Activated CD4-positive, alpha-beta memory T cell treated with anti-CD3 and anti-CD28 coated beads for 36 hours (primary cell): ENCODE measurements around the gene FTCDNL1. TPM values are rescaled to one million over a fixed set of nuclear protein-coding genes. Genes with fewer than 3 reads are reported as not detected.

Experiments
- CTCF ChIA-PET: fragments of 350-600 bp; sonication (Branson Sonifier 250); formaldehyde crosslinking; loops from one replicate; lab custom pipeline; 2021; ENCODE audit warnings: antibody characterized with exemption, inconsistent platforms; lab: Charles Lee
- POLR2A ChIA-PET: fragments of 350-600 bp; sonication (Branson Sonifier 250); formaldehyde crosslinking; loops from one replicate; lab custom pipeline; 2021; ENCODE audit warnings: antibody characterized with exemption; lab: Charles Lee
- DNase-seq: peaks from one replicate; pipeline ENCODE4 v3.0.0-alpha.2; 2020
- H3K27ac Mint-ChIP-seq: one replicate; pipeline ENCODE4 v1.8.0; 2021; ENCODE audit warnings: mixed read lengths
- H3K27me3 Mint-ChIP-seq: one replicate; pipeline ENCODE4 v1.8.0; 2021; ENCODE audit warnings: mixed read lengths
- H3K36me3 Mint-ChIP-seq: one replicate; pipeline ENCODE4 v1.8.0; 2021; ENCODE audit warnings: mixed read lengths
- H3K4me1 Mint-ChIP-seq: one replicate; pipeline ENCODE4 v1.8.0; 2021; ENCODE audit warnings: low read depth, mixed read lengths
- H3K4me3 Mint-ChIP-seq: one replicate; pipeline ENCODE4 v1.8.0; 2021; ENCODE audit warnings: mild to moderate bottlenecking, mixed read lengths
- H3K9me3 Mint-ChIP-seq: one replicate; pipeline ENCODE4 v1.8.0; 2021; ENCODE audit warnings: mixed read lengths
- intact Hi-C: fragments of 100-400 bp; cut with micrococcal nuclease; formaldehyde crosslinking; loops from one replicate; pipeline ENCODE4 v1.15.1; 2023
- total RNA-seq, 2 experiments: library from RNA; stranded (reverse); gene quantifications; one replicate each; pipeline ENCODE4 v1.2.3, GENCODE V29; 2021

The FTCDNL1 gene
- 1 to 10 TPM; 2.9 to 3.3 TPM for total RNA-seq

- Mint-ChIP-seq H3K4me1 (peaks cover 4% of the 10 kb centered on the region), H3K27ac (peak within 1 kb of the TSS; percentile 79), H3K36me3 (no peaks in the 10 kb centered on the region), H3K27me3 (no peaks in the 10 kb centered on the region), H3K4me3 (peak within 1 kb of the TSS; percentile 92), H3K9me3 (no peaks in the 10 kb centered on the region)
- CTCF ChIA-PET: interaction anchor here (1.2 to 1.3 kb wide), 2 partner anchors 10 to 23 kb away, joined by 3 to 6 read pairs; no protein-coding TSS in a partner anchor
- intact Hi-C loops: loop anchor here (1.0 to 5.0 kb wide), 2 partner anchors 60 to 91 kb away; partner anchors contain the start of gene C2orf69
- POLR2A ChIA-PET: interaction anchor here (1.1 kb wide), 1 partner anchor 60 kb away, joined by 3 read pairs; no protein-coding TSS in a partner anchor
- DNase-seq: peak; percentile 78
These were observed at the start of gene FTCDNL1 for GRCh38 chr2:199850718-199851500. TSS of gene FTCDNL1 (minus strand) at chr2:199851192. CDS start at chr2:199848962, 2,230 bp downstream.

- no peaks in the 10 kb centered on the region for H3K4me1 Mint-ChIP-seq
- CTCF ChIA-PET: no interaction called here
These were observed 45.6 kb upstream of the FTCDNL1 start for GRCh38 chr2:199896617-199897016.

GRCh38 chr2:199895406-199895805 is 44.4 kb upstream of the FTCDNL1 start:
- ChIA-PET POLR2A (no interaction called here), CTCF (no interaction called here)
- intact Hi-C loops: no loop called here
- H3K4me3 Mint-ChIP-seq: no peak overlapping the region
- H3K36me3 Mint-ChIP-seq: no peaks in the 10 kb centered on the region
- no peaks in the 10 kb centered on the region for H3K9me3 Mint-ChIP-seq
- no peaks in the 10 kb centered on the region for H3K27me3 Mint-ChIP-seq
- no peak for DNase-seq
- H3K27ac Mint-ChIP-seq: no peak overlapping the region
- no peaks in the 10 kb centered on the region for H3K4me1 Mint-ChIP-seq

More at GRCh38 chr2:199896617-199897016, 45.6 kb upstream of the FTCDNL1 start:
- DNase-seq: no peak
- POLR2A ChIA-PET: no interaction called here
- Mint-ChIP-seq H3K4me3 (no peak overlapping the region), H3K27ac (no peak overlapping the region), H3K27me3 (no peaks in the 10 kb centered on the region), H3K36me3 (no peaks in the 10 kb centered on the region), H3K9me3 (no peaks in the 10 kb centered on the region)
- intact Hi-C loops: no loop called here

GRCh38 chr2:199883474-199884212 is 32.7 kb upstream of the FTCDNL1 start:
- H3K27ac Mint-ChIP-seq: no peak overlapping the region
- no peak for DNase-seq
- CTCF ChIA-PET: no interaction called here

GRCh38 chr2:199882667-199883066 is 31.7 kb upstream of the FTCDNL1 start:
- Mint-ChIP-seq H3K4me3 (no peak overlapping the region), H3K9me3 (peaks cover 10% of the 10 kb centered on the region), H3K36me3 (peaks cover 4% of the 10 kb centered on the region), H3K27me3 (peaks cover 20% of the 10 kb centered on the region), H3K4me1 (no peaks in the 10 kb centered on the region), H3K27ac (no peak overlapping the region)
- no peak for DNase-seq
- intact Hi-C loops: no loop called here
- ChIA-PET POLR2A (no interaction called here), CTCF (no interaction called here)

More at GRCh38 chr2:199883474-199884212, 32.7 kb upstream of the FTCDNL1 start:
- peaks cover 4% of the 10 kb centered on the region for H3K36me3 Mint-ChIP-seq
- peaks cover 20% of the 10 kb centered on the region for H3K27me3 Mint-ChIP-seq
- intact Hi-C loops: no loop called here
- POLR2A ChIA-PET: no interaction called here
- H3K4me1 Mint-ChIP-seq: no peaks in the 10 kb centered on the region
- H3K4me3 Mint-ChIP-seq: no peak overlapping the region
- peaks cover 10% of the 10 kb centered on the region for H3K9me3 Mint-ChIP-seq

- Mint-ChIP-seq H3K9me3 (peaks cover 14% of the 10 kb centered on the region), H3K4me1 (no peaks in the 10 kb centered on the region), H3K27ac (no peak overlapping the region), H3K27me3 (peaks cover 22% of the 10 kb centered on the region), H3K4me3 (no peak overlapping the region), H3K36me3 (peaks cover 6% of the 10 kb centered on the region)
- DNase-seq: no peak
- intact Hi-C loops: no loop called here
- ChIA-PET CTCF (no interaction called here), POLR2A (no interaction called here)
These were observed 24.4 kb upstream of the FTCDNL1 start for GRCh38 chr2:199875400-199875799.

GRCh38 chr2:199874209-199874608 is 23.2 kb upstream of the FTCDNL1 start:
- ChIA-PET POLR2A (no interaction called here), CTCF (no interaction called here)
- Mint-ChIP-seq H3K9me3 (peaks cover 14% of the 10 kb centered on the region), H3K4me1 (no peaks in the 10 kb centered on the region), H3K27ac (no peak overlapping the region), H3K4me3 (no peak overlapping the region), H3K27me3 (peaks cover 20% of the 10 kb centered on the region), H3K36me3 (peaks cover 6% of the 10 kb centered on the region)
- intact Hi-C loops: no loop called here
- DNase-seq: no peak

GRCh38 chr2:199870581-199870980 is 19.6 kb upstream of the FTCDNL1 start:
- peaks cover 20% of the 10 kb centered on the region for H3K27me3 Mint-ChIP-seq
- no peaks in the 10 kb centered on the region for H3K4me1 Mint-ChIP-seq
- H3K36me3 Mint-ChIP-seq: peaks cover 6% of the 10 kb centered on the region
- ChIA-PET CTCF (no interaction called here), POLR2A (no interaction called here)
- no peak overlapping the region for H3K27ac Mint-ChIP-seq
- H3K9me3 Mint-ChIP-seq: peaks cover 14% of the 10 kb centered on the region
- no peak overlapping the region for H3K4me3 Mint-ChIP-seq
- no peak for DNase-seq
- intact Hi-C loops: no loop called here

GRCh38 chr2:199869653-199870052 is 18.7 kb upstream of the FTCDNL1 start:
- H3K27me3 Mint-ChIP-seq: peaks cover 14% of the 10 kb centered on the region
- no peak overlapping the region for H3K27ac Mint-ChIP-seq
- H3K4me1 Mint-ChIP-seq: no peaks in the 10 kb centered on the region
- CTCF ChIA-PET: no interaction called here
- POLR2A ChIA-PET: no interaction called here
- intact Hi-C loops: no loop called here
- H3K9me3 Mint-ChIP-seq: peaks cover 10% of the 10 kb centered on the region
- peaks cover 6% of the 10 kb centered on the region for H3K36me3 Mint-ChIP-seq
- DNase-seq: no peak
- no peak overlapping the region for H3K4me3 Mint-ChIP-seq

- Mint-ChIP-seq H3K27ac (no peak overlapping the region), H3K27me3 (peaks cover 11% of the 10 kb centered on the region), H3K9me3 (peaks cover 5% of the 10 kb centered on the region), H3K36me3 (peaks cover 3% of the 10 kb centered on the region), H3K4me3 (no peak overlapping the region), H3K4me1 (no peaks in the 10 kb centered on the region)
- CTCF ChIA-PET: no interaction called here
- POLR2A ChIA-PET: no interaction called here
- intact Hi-C loops: no loop called here
- no peak for DNase-seq
These were observed 18.2 kb upstream of the FTCDNL1 start for GRCh38 chr2:199869227-199869541.

- no peaks in the 10 kb centered on the region for H3K4me1 Mint-ChIP-seq
- CTCF ChIA-PET: no interaction called here
- peaks cover 6% of the 10 kb centered on the region for H3K27me3 Mint-ChIP-seq
- intact Hi-C loops: no loop called here
- no peak overlapping the region for H3K27ac Mint-ChIP-seq
- POLR2A ChIA-PET: no interaction called here
- no peaks in the 10 kb centered on the region for H3K9me3 Mint-ChIP-seq
- no peak for DNase-seq
- H3K36me3 Mint-ChIP-seq: no peaks in the 10 kb centered on the region
- H3K4me3 Mint-ChIP-seq: no peak overlapping the region
These were observed 17.6 kb upstream of the FTCDNL1 start for GRCh38 chr2:199868431-199869226.

- POLR2A ChIA-PET: no interaction called here
- Mint-ChIP-seq H3K4me3 (no peak overlapping the region), H3K27me3 (peaks cover 5% of the 10 kb centered on the region), H3K36me3 (no peaks in the 10 kb centered on the region), H3K4me1 (no peaks in the 10 kb centered on the region), H3K27ac (no peak overlapping the region), H3K9me3 (no peaks in the 10 kb centered on the region)
- intact Hi-C loops: no loop called here
- CTCF ChIA-PET: no interaction called here
- DNase-seq: no peak
These were observed 14.9 kb upstream of the FTCDNL1 start for GRCh38 chr2:199865905-199866304.
